ENCODE measurements around the gene OIP5.
"Not testable (repeated sequence)": the region's sequence is repeated elsewhere in the genome, so short reads cannot be mapped to it uniquely, and the experiment has no call there.

OIP5 gene

GRCh38 chr15:41301587-41301986 lies 30.8 kb downstream of the OIP5 start:
- no peak for DNase-seq

GRCh38 chr15:41301139-41301538 lies 31.3 kb downstream of the OIP5 start:
- not testable (repeated sequence) for DNase-seq

- no peak for DNase-seq
Observed at GRCh38 chr15:41292521-41292920, 39.9 kb downstream of the OIP5 start.

DNA sequence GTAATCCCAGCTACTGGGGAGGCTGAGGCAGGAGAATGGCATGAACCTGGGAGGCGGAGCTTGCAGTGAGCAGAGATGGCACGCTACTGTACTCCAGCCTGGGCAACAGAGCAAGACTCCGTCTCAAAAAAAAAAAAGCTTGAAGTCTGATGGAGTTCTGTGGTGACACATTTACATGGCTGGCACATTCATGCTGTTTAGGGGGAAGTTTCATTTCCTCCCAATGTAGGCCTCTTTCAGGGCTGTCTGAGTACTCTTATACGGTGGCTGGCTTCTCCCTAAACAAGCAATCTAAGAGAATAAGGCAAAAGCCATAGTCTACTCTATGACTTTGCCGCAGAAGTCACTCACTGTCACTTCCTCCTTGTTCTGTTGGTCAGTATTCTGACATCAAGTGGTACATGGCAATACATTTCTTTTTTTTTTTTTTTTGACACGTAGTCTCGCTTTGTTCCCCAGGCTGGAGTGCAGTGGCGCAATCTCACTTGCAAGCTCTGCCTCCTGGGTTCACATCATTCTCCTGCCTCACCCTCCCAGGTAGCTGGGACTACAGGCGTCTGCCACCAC lies 41.2 kb downstream of the OIP5 start:
- no peak for DNase-seq

DNA sequence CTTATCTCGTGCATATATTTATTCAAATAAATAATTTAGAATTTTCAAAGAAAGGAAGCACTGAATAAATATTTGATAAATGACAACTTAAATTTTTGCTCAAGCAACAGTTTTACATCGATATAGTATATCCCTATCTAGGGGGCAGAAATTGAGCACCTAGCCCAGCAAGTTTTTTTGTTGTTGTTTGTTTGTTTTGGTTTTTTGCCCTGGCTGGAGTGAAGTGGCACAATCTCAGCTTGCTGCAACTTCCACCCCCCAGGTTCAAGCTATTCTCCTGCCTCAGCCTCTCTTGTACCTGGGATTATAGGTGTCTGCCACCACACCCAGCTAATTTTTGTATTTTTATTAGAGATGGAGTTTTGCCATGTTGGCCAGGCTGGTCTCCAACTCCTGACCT lies 42.4 kb downstream of the OIP5 start:
- no peak for DNase-seq

GRCh38 chr15:41288464-41288863 lies 43.9 kb downstream of the OIP5 start:
- DNase-seq: no peak

GRCh38 chr15:41286665-41287333 lies 45.6 kb downstream of the OIP5 start:
- DNase-seq: no peak

- DNase-seq: no peak
Observed at GRCh38 chr15:41285285-41285684, 47.1 kb downstream of the OIP5 start.

GRCh38 chr15:41284427-41285177 lies 47.8 kb downstream of the OIP5 start:
- DNase-seq: peak; percentile 28

GRCh38 chr15:41283653-41284426 lies 48.6 kb downstream of the OIP5 start:
- peak; percentile 99 for DNase-seq

- not testable (repeated sequence) for DNase-seq
Observed at GRCh38 chr15:41282980-41283652, 49.3 kb downstream of the OIP5 start.

GRCh38 chr15:41282436-41282835 lies 50.0 kb downstream of the OIP5 start:
- not testable (repeated sequence) for DNase-seq

DNA sequence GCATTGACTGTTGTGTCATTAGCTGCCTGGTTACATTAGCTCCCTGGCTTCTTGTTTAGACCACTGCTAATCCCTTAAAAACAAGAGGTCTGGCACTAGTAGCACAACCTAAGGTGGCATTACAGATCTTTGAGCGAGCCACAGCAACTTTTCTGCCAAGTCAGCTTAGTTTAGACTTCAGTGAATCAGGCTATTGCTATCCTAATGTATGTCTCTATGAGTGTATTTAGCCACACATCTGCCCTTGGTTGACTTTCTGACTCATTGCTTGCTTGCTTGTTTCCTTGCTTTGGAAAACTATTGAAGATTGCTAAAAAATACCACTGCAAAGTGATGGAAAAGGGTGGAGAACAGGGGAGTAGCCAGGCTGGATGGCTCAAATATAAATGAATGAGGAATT lies 51.2 kb downstream of the OIP5 start:
- DNase-seq: no peak

- DNase-seq: no peak
Observed at GRCh38 chr15:41279535-41280283, 52.7 kb downstream of the OIP5 start.

DNA sequence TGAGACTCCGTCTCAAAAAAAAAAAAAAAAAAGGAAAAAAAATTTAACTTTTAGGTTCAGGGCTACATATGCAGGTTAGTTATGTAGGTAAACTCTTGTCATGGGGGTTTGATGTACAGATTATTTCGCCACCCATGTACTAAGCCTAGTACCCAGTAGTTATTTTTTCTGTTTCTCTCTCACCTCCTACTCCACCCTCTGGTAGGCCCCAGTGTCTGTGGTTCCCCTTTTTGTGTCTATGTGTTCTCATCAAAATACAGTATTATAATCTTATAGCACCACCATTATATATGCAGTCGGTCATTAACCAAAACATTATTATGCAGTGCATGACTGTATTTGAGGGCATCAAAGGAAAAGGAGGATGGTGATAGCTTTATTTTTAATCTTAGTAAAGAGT lies 54.1 kb downstream of the OIP5 start:
- no peak for DNase-seq

DNA sequence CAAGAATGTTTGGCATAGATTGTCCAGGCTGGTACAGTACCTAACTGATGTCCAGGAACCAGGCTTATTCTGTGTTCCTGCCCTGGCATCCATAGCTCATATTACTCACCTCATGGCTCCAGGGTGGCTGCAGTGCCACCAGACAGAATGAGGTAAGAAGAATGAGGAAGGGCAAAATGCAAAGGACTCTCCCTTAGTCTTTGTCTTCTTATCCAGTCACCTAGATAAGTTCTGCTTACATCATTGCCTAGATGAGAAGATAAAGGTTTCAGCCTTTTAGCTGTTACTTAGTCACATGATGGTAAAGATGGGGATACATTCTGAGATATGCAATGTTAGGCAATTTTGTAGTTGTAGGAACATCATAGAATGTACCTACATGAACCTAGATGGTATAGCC lies 55.6 kb downstream of the OIP5 start:
- DNase-seq: no peak

DNA sequence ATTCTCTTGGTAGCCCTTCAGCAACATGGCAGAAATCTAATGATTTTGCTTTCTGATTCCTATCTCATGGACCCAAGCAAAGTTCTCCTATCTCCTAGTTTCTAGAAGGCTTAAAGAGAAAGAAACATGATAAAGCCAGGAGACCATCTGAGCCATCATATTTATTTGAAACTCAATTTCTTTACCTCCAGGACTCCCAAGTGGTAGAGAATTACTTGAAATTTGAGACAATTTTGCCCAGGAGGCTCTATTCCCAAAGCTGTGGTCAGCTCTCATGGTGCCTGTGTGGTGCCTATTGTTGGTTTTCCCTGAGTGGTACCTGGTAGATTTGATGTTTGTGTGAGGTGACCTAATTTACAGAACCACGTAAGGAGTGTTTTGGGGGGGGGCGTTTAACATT lies 62.5 kb downstream of the OIP5 start:
- DNase-seq: no peak

- no peak for DNase-seq
Observed at GRCh38 chr15:41263891-41264351, 68.5 kb downstream of the OIP5 start.

- DNase-seq: no peak
Observed at GRCh38 chr15:41262571-41262970, 69.8 kb downstream of the OIP5 start.

DNA sequence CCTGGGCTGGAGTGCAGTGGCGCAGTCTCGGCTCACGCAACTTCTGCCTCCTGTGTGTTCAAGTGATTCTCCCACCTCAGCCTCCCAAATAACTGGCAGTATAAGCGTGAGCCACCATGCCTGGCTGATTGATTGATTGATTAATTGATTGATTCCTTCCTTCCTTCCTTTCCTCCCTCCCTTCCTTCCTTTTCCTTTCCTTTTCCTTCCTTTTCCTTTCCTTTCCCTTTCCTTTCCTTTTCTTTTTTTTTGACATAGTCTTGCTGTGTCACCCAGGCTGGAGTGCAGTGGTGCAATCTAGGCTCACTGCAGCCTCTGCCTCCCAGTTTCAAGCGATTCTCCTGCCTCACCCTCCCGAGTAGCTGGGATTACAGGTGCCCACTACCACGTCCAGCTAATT lies 71.5 kb downstream of the OIP5 start:
- DNase-seq: not testable (repeated sequence)

DNA sequence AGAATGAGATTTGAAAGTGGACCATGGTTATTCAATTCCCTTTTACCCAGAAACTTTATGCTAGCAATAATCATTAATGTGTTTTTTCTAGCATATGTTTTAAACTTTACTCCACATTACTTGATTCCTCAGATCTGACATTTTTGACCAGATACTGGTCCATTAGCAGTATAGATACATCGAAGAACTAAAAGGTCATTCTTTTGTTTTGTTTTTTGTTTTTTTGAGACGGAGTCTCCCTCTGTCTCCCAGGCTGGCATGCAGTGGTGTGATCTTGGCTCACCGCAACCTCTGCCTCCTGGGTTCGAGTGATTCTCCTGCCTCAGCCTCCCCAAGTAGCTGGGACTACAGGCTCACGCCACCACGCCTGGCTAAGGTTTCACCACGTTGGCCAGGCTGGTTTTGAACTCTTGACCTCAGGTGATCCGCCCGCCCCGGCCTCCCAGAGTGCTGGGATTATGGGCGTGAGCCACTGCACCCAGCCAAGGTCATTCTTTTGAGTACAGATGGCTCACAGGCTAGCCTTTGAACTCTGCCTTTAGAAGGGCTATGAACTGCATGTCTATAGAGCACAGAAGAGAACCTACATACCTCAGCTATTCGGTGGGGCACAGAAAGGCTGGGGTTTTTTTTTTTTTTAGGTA lies 72.7 kb downstream of the OIP5 start:
- no peak for DNase-seq
